HG02588 (cell line): Measurements from ENCODE around the gene MB.
"Not testable (repeated sequence)": the region's sequence is repeated elsewhere in the genome, so short reads cannot be mapped to it uniquely, and the experiment has no call there.

Experiments
- ATAC-seq: cut with Tn5 transposase; IDR thresholded peaks from one replicate; pipeline ENCODE4 v1.9.1; 2021; ENCODE audit warnings: mild to moderate bottlenecking, moderate library complexity; ENCODE audit not compliant: unreplicated experiment

The MB gene

DNA sequence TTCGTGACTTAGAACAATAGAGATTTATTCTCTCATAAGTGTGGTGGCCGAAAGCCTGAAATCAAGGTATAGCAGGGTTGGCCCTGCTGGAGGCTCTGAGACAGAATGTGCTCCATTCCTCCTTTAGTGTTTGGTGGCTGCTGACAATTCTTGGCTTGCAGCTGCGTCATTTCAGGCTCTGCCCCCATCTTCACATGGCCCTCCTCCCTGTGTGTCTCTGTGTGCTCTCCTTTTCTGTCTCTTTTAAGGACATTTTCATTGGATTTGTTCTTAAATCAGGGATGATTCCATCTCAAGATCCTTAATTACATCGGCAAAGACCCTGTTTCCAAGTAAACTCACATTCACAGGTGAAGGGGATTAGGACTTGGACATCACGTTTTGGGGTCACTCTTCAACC is 20.9 kb upstream of the MB start:
- ATAC-seq, result no peak

DNA sequence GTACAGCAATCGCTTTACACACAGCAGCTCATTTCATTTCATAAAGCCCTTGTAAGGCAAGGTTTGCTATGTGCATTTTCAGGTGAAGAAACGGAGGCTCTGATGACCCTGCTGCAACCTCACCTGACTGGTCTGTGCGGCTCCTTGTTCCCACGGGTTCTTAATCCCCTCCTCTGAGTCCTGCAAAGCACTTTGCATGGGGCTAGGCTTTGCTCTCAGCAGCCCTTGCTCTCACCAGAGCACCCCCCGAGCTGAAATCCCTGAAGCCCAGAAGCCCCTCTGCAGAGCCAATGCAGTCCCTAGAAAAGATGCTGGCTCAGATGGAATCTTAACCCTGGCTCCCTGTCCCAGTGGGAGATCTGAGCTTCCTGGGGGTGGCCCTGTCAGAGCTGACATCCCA is 20.1 kb upstream of the MB start:
- ATAC-seq, result no peak

- no peak for ATAC-seq
Measured at GRCh38 chr22:35634943-35635540, 17.9 kb upstream of the MB start.

- ATAC-seq, result no peak
Measured at GRCh38 chr22:35634015-35634414, 16.9 kb upstream of the MB start.

DNA sequence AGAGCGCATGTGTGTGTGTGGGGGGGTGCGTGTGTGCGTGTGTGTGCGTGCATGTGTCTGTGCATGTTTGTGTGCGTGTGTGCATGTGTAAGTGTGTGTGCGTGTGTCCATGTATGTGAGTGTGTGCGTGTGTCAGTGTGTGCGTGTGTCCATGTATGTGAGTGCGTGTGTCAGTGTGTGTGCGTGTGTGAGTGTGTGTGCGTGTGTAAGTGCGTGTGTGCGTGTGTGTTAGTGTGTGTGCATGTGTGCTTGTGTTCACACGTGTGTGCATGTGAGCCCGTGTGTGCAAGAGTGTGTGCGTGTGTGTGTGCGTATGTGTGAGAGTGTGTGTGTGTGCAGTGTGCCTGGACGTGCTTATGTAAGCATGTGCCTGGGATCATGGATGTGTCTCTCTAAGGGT is 16.4 kb upstream of the MB start:
- ATAC-seq, result no peak

GRCh38 chr22:35632935-35633334 is 15.8 kb upstream of the MB start:
- ATAC-seq, result no peak

GRCh38 chr22:35631597-35631996 is 14.5 kb upstream of the MB start:
- ATAC-seq, result no peak

- no peak for ATAC-seq
Measured at GRCh38 chr22:35630891-35631290, 13.8 kb upstream of the MB start.

DNA sequence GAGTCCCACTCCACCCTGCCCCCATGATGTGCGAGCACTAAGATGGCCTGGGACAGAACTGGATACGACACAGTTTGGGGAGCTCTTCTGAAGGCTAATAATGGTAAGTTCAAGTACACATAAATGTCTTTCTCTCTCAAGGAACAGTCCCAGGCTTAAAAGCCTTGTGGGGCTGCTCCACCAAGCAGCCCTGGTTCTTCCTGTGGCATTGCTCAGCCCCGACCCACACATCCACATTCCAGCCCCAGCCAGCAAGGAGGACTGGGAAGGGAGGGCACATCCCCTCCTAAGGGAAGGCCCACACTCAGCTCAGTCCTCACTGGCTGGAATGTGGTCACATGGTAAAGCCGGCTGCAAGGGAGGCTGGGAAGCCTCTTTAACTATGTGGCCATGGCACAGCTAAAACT is 13.3 kb upstream of the MB start:
- no peak for ATAC-seq

DNA sequence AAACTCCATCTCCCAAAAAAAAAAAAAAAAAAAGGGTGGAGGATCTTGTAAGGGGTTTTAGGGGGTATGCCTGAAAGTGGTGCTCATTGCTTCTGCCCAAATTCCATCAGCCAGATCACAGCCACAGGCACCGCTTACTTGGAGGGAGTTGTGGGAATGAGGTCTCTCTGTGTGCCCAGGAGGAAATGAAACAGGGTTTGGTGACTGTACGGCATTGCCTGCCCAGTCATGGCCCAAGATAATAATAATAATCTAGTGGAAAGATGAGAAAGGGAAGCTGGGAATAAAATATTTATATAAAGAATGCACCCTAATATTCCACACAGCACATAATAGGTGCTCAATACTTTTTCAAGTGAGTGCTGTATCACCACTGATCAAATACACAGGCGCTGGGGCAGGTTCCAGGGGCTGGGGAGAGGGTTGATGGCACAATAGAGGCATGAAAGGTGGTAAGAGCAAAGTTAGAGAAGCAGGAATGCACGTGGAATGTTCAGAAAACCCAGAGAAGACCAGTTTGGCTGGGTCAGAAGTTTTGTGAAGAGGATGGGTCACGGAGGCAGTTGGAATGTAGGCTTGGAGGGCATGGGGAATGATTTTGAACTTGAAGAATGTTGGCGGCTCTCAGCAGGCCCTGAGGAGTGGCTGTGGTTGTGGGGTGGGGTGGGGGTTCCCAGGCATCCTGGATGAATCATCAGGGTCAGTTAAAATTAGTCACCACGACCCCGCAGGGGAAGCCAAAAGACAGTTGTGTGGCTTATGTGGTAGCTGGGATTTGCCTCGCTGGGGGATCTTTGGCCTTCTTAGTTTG is 12.5 kb upstream of the MB start:
- no peak for ATAC-seq

GRCh38 chr22:35628732-35629131 is 11.6 kb upstream of the MB start:
- ATAC-seq, result no peak

GRCh38 chr22:35627267-35628041 is 10.3 kb upstream of the MB start:
- no peak for ATAC-seq

- no peak for ATAC-seq
Measured at GRCh38 chr22:35625763-35626432, 8.8 kb upstream of the MB start.

DNA sequence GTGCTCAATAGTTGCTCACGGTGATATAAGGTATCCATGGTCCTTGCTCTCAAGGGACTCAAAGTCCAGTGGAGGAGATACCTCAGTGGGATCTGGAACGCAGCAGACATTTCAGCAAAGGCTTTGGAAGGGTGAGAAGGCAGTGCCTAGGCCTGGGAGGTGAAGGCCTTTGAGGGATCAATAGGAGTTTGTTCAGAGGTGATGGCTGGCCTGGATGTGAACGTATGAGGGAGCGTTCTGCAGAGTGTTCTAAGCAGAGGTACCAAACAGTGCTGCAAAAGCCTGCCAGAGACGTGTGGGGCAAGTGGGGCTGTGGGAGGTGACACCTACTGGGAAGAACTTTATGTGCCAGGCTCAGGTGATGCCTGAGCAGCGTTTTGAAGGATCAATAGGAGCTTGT is 7.4 kb upstream of the MB start:
- no peak for ATAC-seq

GRCh38 chr22:35623885-35624284 is 6.8 kb upstream of the MB start:
- not testable (repeated sequence) for ATAC-seq

GRCh38 chr22:35622191-35622913 is 5.2 kb upstream of the MB start:
- ATAC-seq, result no peak

DNA sequence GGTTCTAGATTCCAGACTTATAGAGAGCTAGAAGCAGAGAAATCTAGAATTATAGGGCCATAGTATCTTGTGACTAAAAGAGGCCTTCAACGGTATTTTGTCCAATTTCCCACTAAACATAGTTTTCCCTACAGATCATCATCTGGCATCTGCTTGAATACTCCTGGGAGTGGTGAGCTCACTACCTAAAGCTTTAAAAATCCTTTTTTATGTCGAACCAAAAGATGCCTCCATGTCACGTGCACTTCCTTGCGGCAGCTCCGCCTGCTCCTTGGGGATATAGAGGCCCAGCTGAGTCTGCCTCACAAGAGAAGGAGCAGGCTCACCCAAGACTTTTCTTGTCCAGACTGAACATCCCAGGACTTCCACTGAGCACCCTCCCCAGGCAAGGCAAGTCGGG is 4.3 kb upstream of the MB start:
- no peak for ATAC-seq

- ATAC-seq, result no peak
Measured at GRCh38 chr22:35620624-35621251, 3.6 kb upstream of the MB start.

- ATAC-seq, result no peak
Measured at GRCh38 chr22:35619336-35620094, 2.4 kb upstream of the MB start.
